WTC11 (cell line): ENCODE data around the gene DCP1A. TPM values are rescaled to one million over a fixed set of nuclear protein-coding genes. Genes with fewer than 3 reads are reported as not detected.

ENCODE experiments used
- ATAC-seq: fragments of 200-7000 bp; cut with Tn5 transposase; 2 replicates; pipeline ENCODE4 v1.10.0; 2021; ENCODE audit warnings: mild to moderate bottlenecking, moderate library complexity
- CTCF ChIA-PET: fragments of 300-600 bp; sonication (Branson Sonifier 250); formaldehyde crosslinking; loops from one replicate; lab custom pipeline; 2021; ENCODE audit warnings: antibody characterized with exemption; lab: Charles Lee
- POLR2A ChIA-PET: fragments of 350-600 bp; sonication (Branson Sonifier 250); formaldehyde crosslinking; loops from one replicate; lab custom pipeline; 2021; ENCODE audit warnings: antibody characterized with exemption; lab: Charles Lee
- DNase-seq: peaks from one replicate; pipeline ENCODE4 v3.0.0; 2021; ENCODE audit warnings: low spot score
- H3K27ac Mint-ChIP-seq: 2 replicates; pipeline ENCODE4 v1.8.0; 2021; ENCODE audit warnings: mixed read lengths
- H3K27me3 Mint-ChIP-seq: 2 replicates; pipeline ENCODE4 v1.8.0; 2021; ENCODE audit warnings: low read depth, mild to moderate bottlenecking, moderate library complexity, mixed read lengths
- H3K36me3 Mint-ChIP-seq: 2 replicates; pipeline ENCODE4 v1.8.0; 2021; ENCODE audit warnings: mixed read lengths
- H3K4me1 Mint-ChIP-seq: 2 replicates; pipeline ENCODE4 v1.8.0; 2022; ENCODE audit warnings: mixed read lengths
- H3K4me3 Mint-ChIP-seq: 2 replicates; pipeline ENCODE4 v1.8.0; 2021; ENCODE audit warnings: mild to moderate bottlenecking, moderate library complexity, mixed read lengths
- H3K9me3 Mint-ChIP-seq: 2 replicates; pipeline ENCODE4 v1.8.0; 2021; ENCODE audit warnings: mixed read lengths
- AR ChIP-seq: fragments of 250-450 bp; sonication (Bioruptor Pico); IDR thresholded peaks from 2 replicates; pipeline ENCODE4 v1.9.0; 2021; ENCODE audit warnings: mild to moderate bottlenecking
- ATF3 ChIP-seq: sonication (generic); formaldehyde crosslinking; conservative IDR thresholded peaks from 2 replicates; pipeline ENCODE4 v1.8.1; 2022; ENCODE audit warnings: mild to moderate bottlenecking, missing genetic modification reagents
- CDX4 ChIP-seq: fragments of 250-450 bp; sonication (Bioruptor Pico); IDR thresholded peaks from 2 replicates; pipeline ENCODE4 v1.9.0; 2021; ENCODE audit warnings: moderate library complexity, mild to moderate bottlenecking, inconsistent platforms, borderline replicate concordance
- CTCF ChIP-seq: fragments of 200-600 bp; IDR thresholded peaks from 2 replicates; pipeline ENCODE4 v1.8.0; 2022; ENCODE audit warnings: antibody characterized with exemption
- E2F4 ChIP-seq: sonication (generic); formaldehyde crosslinking; IDR thresholded peaks from 2 replicates; pipeline ENCODE4 v1.8.1; 2022; ENCODE audit warnings: low read depth, mild to moderate bottlenecking, moderate library complexity, missing genetic modification reagents, borderline replicate concordance
- ESRRA ChIP-seq: sonication (generic); formaldehyde crosslinking; IDR thresholded peaks from 2 replicates; pipeline ENCODE4 v1.8.1; 2022; ENCODE audit warnings: mild to moderate bottlenecking, missing genetic modification reagents, borderline replicate concordance
- HMGXB4 ChIP-seq: sonication (generic); formaldehyde crosslinking; IDR thresholded peaks from 2 replicates; pipeline ENCODE4 v1.8.1; 2023; ENCODE audit warnings: mild to moderate bottlenecking, moderate library complexity, missing genetic modification reagents
- IRF2 ChIP-seq: sonication (generic); formaldehyde crosslinking; IDR thresholded peaks from 2 replicates; pipeline ENCODE4 v1.8.0; 2022; ENCODE audit warnings: low read depth, missing genetic modification reagents, borderline replicate concordance
- NR1H2 ChIP-seq: sonication (generic); formaldehyde crosslinking; IDR thresholded peaks from 2 replicates; pipeline ENCODE4 v1.9.0; 2021; ENCODE audit warnings: mild to moderate bottlenecking, moderate library complexity, missing genetic modification reagents
- NR2C2 ChIP-seq: sonication (generic); formaldehyde crosslinking; IDR thresholded peaks from 2 replicates; pipeline ENCODE4 v1.8.0; 2022; ENCODE audit warnings: mild to moderate bottlenecking, missing genetic modification reagents
- SMAD3 ChIP-seq: sonication (generic); formaldehyde crosslinking; IDR thresholded peaks from 2 replicates; pipeline ENCODE4 v1.8.0; 2022; ENCODE audit warnings: missing genetic modification reagents, mild to moderate bottlenecking, borderline replicate concordance
- ZNF219 ChIP-seq: sonication (generic); formaldehyde crosslinking; IDR thresholded peaks from 2 replicates; pipeline ENCODE4 v1.8.0; 2023; ENCODE audit warnings: missing genetic modification reagents, mild to moderate bottlenecking, borderline replicate concordance
- ZNF416 ChIP-seq: fragments of 250-450 bp; sonication (Bioruptor Pico); IDR thresholded peaks from 2 replicates; pipeline ENCODE4 v1.9.0; 2021; ENCODE audit warnings: mild to moderate bottlenecking, inconsistent platforms
- ZNF512 ChIP-seq: sonication (generic); formaldehyde crosslinking; IDR thresholded peaks from 2 replicates; pipeline ENCODE4 v1.8.1; 2022; ENCODE audit warnings: missing genetic modification reagents, borderline replicate concordance
- ZNF671 ChIP-seq: fragments of 250-450 bp; sonication (Bioruptor Pico); IDR thresholded peaks from 2 replicates; pipeline ENCODE4 v1.8.0; 2021; ENCODE audit warnings: mild to moderate bottlenecking
- total RNA-seq: library from RNA; stranded (reverse); gene quantifications from 3 replicates; pipeline ENCODE4 v1.2.3, GENCODE V29; 2021

DCP1A gene
- total RNA-seq, 1 experiment from 2014 or later, result 19.1 TPM

GRCh38 chr3:53260286-53260785, 87.0 kb downstream of the DCP1A start (continued):
- TF ChIP-seq SMAD3 (CRISPR knock-in tag) (no peak), ZNF416 (CRISPR knock-in tag) (no peak), NR2C2 (CRISPR knock-in tag) (no peak), ZNF671 (CRISPR knock-in tag) (no peak), CTCF (no peak), E2F4 (CRISPR knock-in tag) (no peak), IRF2 (no peak), ESRRA (no peak), ZNF219 (CRISPR knock-in tag) (no peak), AR (CRISPR knock-in tag) (no peak), CDX4 (CRISPR knock-in tag) (no peak)
- TF ChIP-seq, all 79 proteins: peak for 0

GRCh38 chr3:53259427-53260259, 87.7 kb downstream of the DCP1A start:
- H3K4me1 Mint-ChIP-seq, result peaks cover 37% of the 10 kb centered on the region
- ATAC-seq (peak; percentile 4; the same call in 1 of the 2 replicates), DNase-seq (no peak)
- peak overlapping the region; percentile 82 for H3K27ac Mint-ChIP-seq
- peaks cover 9% of the 10 kb centered on the region; the same call in 1 of the 2 replicates for H3K27me3 Mint-ChIP-seq
- no peak overlapping the region for H3K4me3 Mint-ChIP-seq
- POLR2A ChIA-PET, result no interaction called here
- TF ChIP-seq HMGXB4 (CRISPR knock-in tag) (no peak), ESRRA (no peak), ZNF416 (CRISPR knock-in tag) (no peak), NR1H2 (CRISPR knock-in tag) (no peak), ATF3 (no peak), ZNF512 (CRISPR knock-in tag) (no peak), CDX4 (CRISPR knock-in tag) (no peak), AR (CRISPR knock-in tag) (no peak), ZNF219 (CRISPR knock-in tag) (no peak)
- no peaks in the 10 kb centered on the region for H3K9me3 Mint-ChIP-seq
- H3K36me3 Mint-ChIP-seq, result peaks cover 4% of the 10 kb centered on the region
- CTCF ChIA-PET, result interaction anchor here (0.7 to 2.0 kb wide), 8 partner anchors 10 to 149 kb away, joined by 3 to 10 read pairs (median 3); no protein-coding TSS in a partner anchor
